Gastroesophageal sphincter (tissue), 3 donors: ENCODE data around the gene ZBTB25.

Experiments
- CTCF ChIP-seq, 4 experiments: fragments of 200-600 bp in 2 of 4; fragments of 450-650 bp in 2 of 4; sonication (generic) in 1 of 4; IDR thresholded peaks; one replicate each; pipeline ENCODE4 v1.5.1; 2017 to 2019; ENCODE audit warnings: antibody characterized with exemption in 4 of 4, mild to moderate bottlenecking in 2 of 4, moderate library complexity in 2 of 4
- EP300 ChIP-seq: sonication (generic); formaldehyde crosslinking; IDR thresholded peaks from one replicate; pipeline ENCODE4 v1.6.1; 2017; ENCODE audit warnings: antibody characterized with exemption, mild to moderate bottlenecking
- POLR2AphosphoS5 ChIP-seq: sonication (generic); formaldehyde crosslinking; IDR thresholded peaks from one replicate; pipeline ENCODE4 v1.6.1; 2017; ENCODE audit warnings: antibody characterized with exemption

GRCh38 chr14:64401949-64402348 lies 101.7 kb downstream of the ZBTB25 start:
- TF ChIP-seq POLR2AphosphoS5 (no peak), CTCF (IDR thresholded peaks at IDR 0.05) (no peak), EP300 (no peak)
